Measurements from ENCODE around the gene KAT8. TPM values are rescaled to one million over a fixed set of nuclear protein-coding genes. Genes with fewer than 3 reads are reported as not detected.
"Not testable (repeated sequence)": the region's sequence is repeated elsewhere in the genome, so short reads cannot be mapped to it uniquely, and the experiment has no call there.

KAT8 gene
- total RNA-seq, 2 experiments from 2014 or later = 114 to 124 TPM

DNA sequence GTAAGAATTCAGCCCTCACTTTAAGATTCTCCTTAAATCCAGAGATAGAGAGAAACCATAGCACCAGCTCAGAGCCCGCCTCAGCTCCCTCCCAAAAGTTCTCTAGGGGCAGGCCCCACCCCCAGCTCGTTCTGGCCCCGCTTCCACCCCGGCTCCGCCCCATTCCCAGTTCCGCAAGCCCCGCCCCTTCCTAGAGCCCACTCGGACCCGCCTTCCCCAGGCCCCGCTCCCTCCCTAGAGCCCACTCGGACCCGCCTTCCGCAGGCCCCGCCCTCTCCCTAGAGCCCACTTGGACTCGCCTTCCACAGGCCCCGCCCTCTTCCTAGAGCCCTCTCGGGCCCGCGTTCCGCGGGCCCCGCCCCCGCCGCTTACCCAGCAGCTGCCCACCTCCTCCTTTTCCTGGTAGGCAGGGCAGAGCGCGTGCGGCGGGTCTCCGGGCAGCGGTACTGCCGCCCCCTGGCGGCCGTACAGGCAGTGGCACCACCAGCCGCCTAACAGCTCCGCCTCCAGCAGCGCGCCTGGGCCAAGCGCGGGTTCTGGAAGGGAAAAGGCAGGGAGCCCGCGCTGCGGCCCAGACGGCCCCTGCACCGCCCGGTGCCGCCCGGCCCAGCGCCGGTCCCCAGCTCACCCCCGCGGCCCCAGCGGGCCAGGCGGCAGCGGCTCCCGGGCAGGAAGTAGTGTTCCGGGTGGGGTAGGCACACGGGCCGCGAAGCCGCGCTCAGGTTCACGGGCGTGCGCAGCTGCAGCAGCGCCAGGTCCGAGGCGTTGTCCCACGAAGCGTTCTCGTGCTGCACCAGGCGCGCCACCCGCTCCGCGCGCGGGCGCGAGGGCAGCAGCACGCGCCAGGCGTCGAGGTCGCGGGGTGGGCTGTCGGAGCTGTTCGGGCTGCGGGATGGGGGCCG lies 24.9 kb downstream of the KAT8 start:
- POLR2A ChIA-PET = interaction anchor here (0.6 to 4.1 kb wide), 46 partner anchors 9 to 765 kb away, joined by 3 to 152 read pairs (median 5); partner anchors contain the start of genes ARMC5, FUS, HSD3B7 and KAT8
- TF ChIP-seq, protein P1, sequence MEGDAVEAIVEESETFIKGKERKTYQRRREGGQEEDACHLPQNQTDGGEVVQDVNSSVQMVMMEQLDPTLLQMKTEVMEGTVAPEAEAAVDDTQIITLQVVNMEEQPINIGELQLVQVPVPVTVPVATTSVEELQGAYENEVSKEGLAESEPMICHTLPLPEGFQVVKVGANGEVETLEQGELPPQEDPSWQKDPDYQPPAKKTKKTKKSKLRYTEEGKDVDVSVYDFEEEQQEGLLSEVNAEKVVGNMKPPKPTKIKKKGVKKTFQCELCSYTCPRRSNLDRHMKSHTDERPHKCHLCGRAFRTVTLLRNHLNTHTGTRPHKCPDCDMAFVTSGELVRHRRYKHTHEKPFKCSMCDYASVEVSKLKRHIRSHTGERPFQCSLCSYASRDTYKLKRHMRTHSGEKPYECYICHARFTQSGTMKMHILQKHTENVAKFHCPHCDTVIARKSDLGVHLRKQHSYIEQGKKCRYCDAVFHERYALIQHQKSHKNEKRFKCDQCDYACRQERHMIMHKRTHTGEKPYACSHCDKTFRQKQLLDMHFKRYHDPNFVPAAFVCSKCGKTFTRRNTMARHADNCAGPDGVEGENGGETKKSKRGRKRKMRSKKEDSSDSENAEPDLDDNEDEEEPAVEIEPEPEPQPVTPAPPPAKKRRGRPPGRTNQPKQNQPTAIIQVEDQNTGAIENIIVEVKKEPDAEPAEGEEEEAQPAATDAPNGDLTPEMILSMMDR (IDR thresholded peaks at IDR 0.05) = peak; percentile 79
- H3K27me3 Mint-ChIP-seq = peaks cover under 1% of the 10 kb centered on the region
- no peaks in the 10 kb centered on the region for H3K27me3 ChIP-seq (ENCODE audit: control insufficient read depth in 1 of 2, insufficient read depth in 2 of 2, low read length in 2 of 2)
- no peaks in the 10 kb centered on the region for H3K36me3 ChIP-seq (ENCODE audit: insufficient read depth, low read length)
- peak overlapping the region; percentile 29 to 76 for H3K27ac ChIP-seq (ENCODE audit: low read depth in 1 of 2, low read length in 2 of 2)
- H3K9me3 Mint-ChIP-seq = no peaks in the 10 kb centered on the region
- peak overlapping the region; percentile 84 for H3K4me3 Mint-ChIP-seq
- H3K4me1 ChIP-seq (ENCODE audit: insufficient read depth, low read length) = peaks cover 23% of the 10 kb centered on the region
- ATAC-seq (ENCODE audit: poor library complexity) (peak; percentile 86), DNase-seq (peak; percentile 88 to 100 (median 96))
- peaks cover 13% of the 10 kb centered on the region for H3K4me1 Mint-ChIP-seq (ENCODE audit: low read depth)
- CTCF ChIA-PET = interaction anchor here (0.6 to 2.1 kb wide), 42 partner anchors 12 to 731 kb away, joined by 3 to 32 read pairs (median 4); partner anchors contain the start of genes ARMC5, BCKDK, FUS and HSD3B7
- H3K36me3 Mint-ChIP-seq (ENCODE audit: low read depth) = no peaks in the 10 kb centered on the region
- intact Hi-C loops (cut with DNase I, micrococcal nuclease) = loop anchor here (1.0 to 10.0 kb wide), 12 partner anchors 24 to 185 kb away; partner anchors contain the start of genes HSD3B7 (in 2 of the 2), BCKDK (in 1 of the 2), FUS (in 1 of the 2) and PYCARD (in 1 of the 2)
- H3K27ac Mint-ChIP-seq = peak overlapping the region; percentile 84
- H3K4me3 ChIP-seq (ENCODE audit: low read length) = peak overlapping the region; percentile 41
- H3K9me3 ChIP-seq (ENCODE audit: control insufficient read depth in 1 of 2, insufficient read depth in 1 of 2, low read length in 2 of 2) = no peaks in the 10 kb centered on the region

GRCh38 chr16:31143011-31143693 lies 25.7 kb downstream of the KAT8 start:
- TF ChIP-seq, protein P1 (IDR thresholded peaks at IDR 0.05) = no peak
- intact Hi-C loops (cut with DNase I, micrococcal nuclease) = loop anchor here (2.0 to 10.0 kb wide), 4 partner anchors 36 to 110 kb away; partner anchors contain the start of genes BCKDK (in 1 of the 2), PYCARD (in 1 of the 2) and STX4 (in 1 of the 2)
- Histone ChIP-seq H3K27ac (ENCODE audit: low read depth in 1 of 2, low read length in 2 of 2) (peak overlapping the region; percentile 12 to 23), H3K4me3 (ENCODE audit: low read length) (peak overlapping the region; percentile 30), H3K27me3 (ENCODE audit: control insufficient read depth in 1 of 2, insufficient read depth in 2 of 2, low read length in 2 of 2) (no peaks in the 10 kb centered on the region), H3K4me1 (ENCODE audit: insufficient read depth, low read length) (peaks cover 23% of the 10 kb centered on the region), H3K36me3 (ENCODE audit: insufficient read depth, low read length) (no peaks in the 10 kb centered on the region), H3K9me3 (ENCODE audit: control insufficient read depth in 1 of 2, insufficient read depth in 1 of 2, low read length in 2 of 2) (no peaks in the 10 kb centered on the region)
- H3K36me3 Mint-ChIP-seq (ENCODE audit: low read depth) = no peaks in the 10 kb centered on the region
- H3K9me3 Mint-ChIP-seq = no peaks in the 10 kb centered on the region
- peak overlapping the region; percentile 76 for H3K4me3 Mint-ChIP-seq
- peak overlapping the region; percentile 65 for H3K27ac Mint-ChIP-seq
- CTCF ChIA-PET = interaction anchor here (0.6 to 2.1 kb wide), 36 partner anchors 13 to 731 kb away, joined by 3 to 32 read pairs (median 4); partner anchors contain the start of genes ARMC5, BCKDK, FUS and HSD3B7
- DNase-seq = peak in 2 of 14 experiments; percentile 10 to 42
- H3K4me1 Mint-ChIP-seq (ENCODE audit: low read depth) = peaks cover 13% of the 10 kb centered on the region
- ATAC-seq (ENCODE audit: poor library complexity) = no peak
- POLR2A ChIA-PET = interaction anchor here (0.6 to 4.1 kb wide), 29 partner anchors 14 to 766 kb away, joined by 3 to 152 read pairs (median 6); partner anchors contain the start of genes ARMC5, FUS, HSD3B7 and KAT8
- H3K27me3 Mint-ChIP-seq = peaks cover 8% of the 10 kb centered on the region

GRCh38 chr16:31143694-31144148 lies 26.3 kb downstream of the KAT8 start:
- intact Hi-C loops (cut with DNase I, micrococcal nuclease) = loop anchor here (2.0 to 10.0 kb wide), 4 partner anchors 35 to 111 kb away; partner anchors contain the start of genes BCKDK (in 1 of the 2), PYCARD (in 1 of the 2) and STX4 (in 1 of the 2)
- no peaks in the 10 kb centered on the region for H3K9me3 ChIP-seq (ENCODE audit: control insufficient read depth in 1 of 2, insufficient read depth in 1 of 2, low read length in 2 of 2)
- H3K27ac ChIP-seq (ENCODE audit: low read depth in 1 of 2, low read length in 2 of 2) = no peak overlapping the region
- peaks cover 23% of the 10 kb centered on the region for H3K4me1 ChIP-seq (ENCODE audit: insufficient read depth, low read length)
- Mint-ChIP-seq H3K27me3 (peaks cover 8% of the 10 kb centered on the region), H3K9me3 (no peaks in the 10 kb centered on the region), H3K4me3 (peak overlapping the region; percentile 76), H3K4me1 (ENCODE audit: low read depth) (peaks cover 13% of the 10 kb centered on the region), H3K27ac (peak overlapping the region; percentile 65), H3K36me3 (ENCODE audit: low read depth) (no peaks in the 10 kb centered on the region)
- no peaks in the 10 kb centered on the region for H3K36me3 ChIP-seq (ENCODE audit: insufficient read depth, low read length)
- TF ChIP-seq, protein P1 (IDR thresholded peaks at IDR 0.05) = no peak
- H3K27me3 ChIP-seq (ENCODE audit: control insufficient read depth in 1 of 2, insufficient read depth in 2 of 2, low read length in 2 of 2) = no peaks in the 10 kb centered on the region
- DNase-seq (no peak), ATAC-seq (ENCODE audit: poor library complexity) (no peak)
- no peak overlapping the region for H3K4me3 ChIP-seq (ENCODE audit: low read length)
- POLR2A ChIA-PET = interaction anchor here (1.7 to 4.1 kb wide), 4 partner anchors 26 to 58 kb away, joined by 4 to 152 read pairs (median 69); partner anchors contain the start of genes FUS, KAT8 and PYCARD
- CTCF ChIA-PET = interaction anchor here (0.9 kb wide), 1 partner anchor 190 kb away, joined by 3 read pairs; no protein-coding TSS in a partner anchor

GRCh38 chr16:31144418-31144817 lies 27.0 kb downstream of the KAT8 start:
- CTCF ChIA-PET = interaction anchor here (0.9 kb wide), 1 partner anchor 190 kb away, joined by 3 read pairs; no protein-coding TSS in a partner anchor
- peaks cover 13% of the 10 kb centered on the region for H3K4me1 Mint-ChIP-seq (ENCODE audit: low read depth)

More at GRCh38 chr16:31144418-31144817, 27.0 kb downstream of the KAT8 start:
- H3K27me3 ChIP-seq (ENCODE audit: control insufficient read depth in 1 of 2, insufficient read depth in 2 of 2, low read length in 2 of 2); H3K4me3 ChIP-seq (ENCODE audit: low read length); H3K36me3 Mint-ChIP-seq (ENCODE audit: low read depth); H3K27ac ChIP-seq (ENCODE audit: low read depth in 1 of 2, low read length in 2 of 2); H3K9me3 Mint-ChIP-seq; H3K36me3 ChIP-seq (ENCODE audit: insufficient read depth, low read length); DNase-seq; H3K27me3 Mint-ChIP-seq; H3K4me3 Mint-ChIP-seq; H3K9me3 ChIP-seq (ENCODE audit: control insufficient read depth in 1 of 2, insufficient read depth in 1 of 2, low read length in 2 of 2); H3K27ac Mint-ChIP-seq; ATAC-seq (ENCODE audit: poor library complexity): not testable (repeated sequence)
- intact Hi-C loops (cut with DNase I, micrococcal nuclease) = loop anchor here in 1 of 2 experiments (5.0 to 10.0 kb wide), 2 partner anchors 37 to 60 kb away; partner anchors contain the start of genes BCKDK and PYCARD
- POLR2A ChIA-PET = interaction anchor here (3.3 to 4.1 kb wide), 3 partner anchors 27 to 58 kb away, joined by 18 to 152 read pairs (median 120); partner anchors contain the start of genes FUS, KAT8 and PYCARD
- peaks cover 23% of the 10 kb centered on the region for H3K4me1 ChIP-seq (ENCODE audit: insufficient read depth, low read length)

Data from CD4-positive, alpha-beta T cell (primary cell).